K562 (cell line): Measurements from ENCODE around the gene OR2V2. TPM values are rescaled to one million over a fixed set of nuclear protein-coding genes. Genes with fewer than 3 reads are reported as not detected.

ENCODE experiments used
- ARID1B ChIP-seq: fragments of 450-650 bp; IDR thresholded peaks from 2 replicates; pipeline ENCODE4 v1.6.1; 2016; ENCODE audit warnings: antibody characterized with exemption, mild to moderate bottlenecking, inconsistent platforms
- ATF1 ChIP-seq, 2 experiments: fragments of 450-650 bp in 1 of 2; IDR thresholded peaks; 2 replicates each; pipeline ENCODE4 v1.6.1; 2016; ENCODE audit warnings: missing compliant biosample characterization in 1 of 2, missing genetic modification characterization in 1 of 2
- HNRNPUL1 ChIP-seq: fragments of 200-400 bp; formaldehyde crosslinking; IDR thresholded peaks from 2 replicates; pipeline ENCODE4 v1.6.1; 2017; ENCODE audit warnings: low read length
- ILK ChIP-seq: fragments of 450-650 bp; IDR thresholded peaks from 2 replicates; pipeline ENCODE4 v1.6.1; 2016; ENCODE audit warnings: missing genetic modification characterization, low read depth, mild to moderate bottlenecking, missing compliant biosample characterization, moderate library complexity, borderline replicate concordance
- KDM2B ChIP-seq: fragments of 250-450 bp; sonication (Bioruptor Pico); IDR thresholded peaks from 2 replicates; pipeline ENCODE4 v1.8.0; 2021; ENCODE audit warnings: mild to moderate bottlenecking, moderate library complexity
- KLF16 ChIP-seq: IDR thresholded peaks from 2 replicates; pipeline ENCODE4 v1.6.1; 2016; ENCODE audit warnings: antibody characterized with exemption
- L3MBTL2 ChIP-seq: fragments of 450-650 bp; IDR thresholded peaks from 2 replicates; pipeline ENCODE4 v1.6.1; 2016; ENCODE audit warnings: mild to moderate bottlenecking, moderate library complexity
- MAFG ChIP-seq: fragments of 450-650 bp; conservative IDR thresholded peaks from 2 replicates; pipeline ENCODE4 v1.6.1; 2016; ENCODE audit warnings: missing genetic modification characterization, missing compliant biosample characterization
- PHB ChIP-seq: fragments of 250-450 bp; sonication (Bioruptor Pico); IDR thresholded peaks from 2 replicates; pipeline ENCODE4 v1.5.0; 2021
- RBM34 ChIP-seq: fragments of 200-400 bp; formaldehyde crosslinking; IDR thresholded peaks from 2 replicates; pipeline ENCODE4 v1.6.1; 2018; ENCODE audit warnings: low read length, borderline replicate concordance; ENCODE audit not compliant: insufficient read depth
- RREB1 ChIP-seq: fragments of 250-450 bp; sonication (Bioruptor Pico); IDR thresholded peaks from 2 replicates; pipeline ENCODE4 v1.4.0; 2020
- SPI1 ChIP-seq: IDR thresholded peaks from 2 replicates; pipeline ENCODE4 v1.6.1; 2011; ENCODE audit warnings: low read depth, low read length, control low read depth, borderline replicate concordance
- TAF1 ChIP-seq: IDR thresholded peaks from 2 replicates; pipeline ENCODE4 v1.6.1; 2011; ENCODE audit warnings: mild to moderate bottlenecking, low read length, moderate library complexity; ENCODE audit not compliant: insufficient read depth, control insufficient read depth, severe bottlenecking; ENCODE audit errors: extremely low read depth
- ZNF232 ChIP-seq: sonication (generic); formaldehyde crosslinking; IDR thresholded peaks from 2 replicates; pipeline ENCODE4 v1.8.0; 2022; ENCODE audit warnings: mild to moderate bottlenecking, missing genetic modification reagents
- ZNF324 ChIP-seq: fragments of 250-450 bp; sonication (Bioruptor Pico); IDR thresholded peaks from 2 replicates; pipeline ENCODE4 v1.4.0; 2020; ENCODE audit warnings: mild to moderate bottlenecking
- ZNF589 ChIP-seq: fragments of 200-800 bp; sonication (Bioruptor generic); IDR thresholded peaks from 2 replicates; pipeline ENCODE4 v1.6.1; 2016; ENCODE audit warnings: low read depth, missing genetic modification characterization, missing compliant biosample characterization
- ZNF707 ChIP-seq: fragments of 250-450 bp; sonication (Bioruptor Pico); conservative IDR thresholded peaks from 2 replicates; pipeline ENCODE4 v1.8.0; 2022; ENCODE audit warnings: inconsistent platforms, mild to moderate bottlenecking, moderate library complexity
- polyA plus RNA-seq, 8 experiments: library from polyadenylated mRNA; depleted of rRNA in 4 of 8; stranded (reverse) in 5 of 8; unstranded in 3 of 8; fragments of >200 nt; fragmentation: Nextera tagmentation in 2 of 8; fragmentation: Illumina TruSeq in 1 of 8; extraction: Ambion mirVana in 2 of 8; extraction: Trizol in 1 of 8; gene quantifications; 2 replicates each; pipeline versions ENCODE4 v1.2.1 to v1.2.3, GENCODE V29; 2011 to 2014; ENCODE audit warnings: inconsistent platforms in 1 of 8, missing spikeins in 1 of 8
- total RNA-seq, 7 experiments: library from RNA; depleted of rRNA in 6 of 7; stranded (reverse); fragments of >200 nt in 6 of 7; fragmentation: Illumina TruSeq in 2 of 7; extraction: Trizol in 2 of 7; gene quantifications; 2 replicates each; pipeline versions ENCODE4 v1.2.1 to v1.2.3, GENCODE V29; 2011 to 2021; ENCODE audit warnings: low replicate concordance in 1 of 7
- TF ChIP-seq, protein P1 (sequence below): sonication (generic); formaldehyde crosslinking; IDR thresholded peaks from 2 replicates; pipeline ENCODE4 v1.8.0; 2022; ENCODE audit warnings: missing genetic modification reagents, mild to moderate bottlenecking, borderline replicate concordance
- TF ChIP-seq, protein P2 (sequence below): fragments of 450-650 bp; conservative IDR thresholded peaks from 2 replicates; pipeline ENCODE4 v1.6.1; 2016; ENCODE audit warnings: missing genetic modification characterization, low read depth, mild to moderate bottlenecking, missing compliant biosample characterization, moderate library complexity

OR2V2 gene
- total and polyA plus RNA-seq, 9 of the 15 experiments (the other 6 are each of a cell fraction or from before 2014, with no cell fraction given): 0.01 TPM; not detected in 8

DNA sequence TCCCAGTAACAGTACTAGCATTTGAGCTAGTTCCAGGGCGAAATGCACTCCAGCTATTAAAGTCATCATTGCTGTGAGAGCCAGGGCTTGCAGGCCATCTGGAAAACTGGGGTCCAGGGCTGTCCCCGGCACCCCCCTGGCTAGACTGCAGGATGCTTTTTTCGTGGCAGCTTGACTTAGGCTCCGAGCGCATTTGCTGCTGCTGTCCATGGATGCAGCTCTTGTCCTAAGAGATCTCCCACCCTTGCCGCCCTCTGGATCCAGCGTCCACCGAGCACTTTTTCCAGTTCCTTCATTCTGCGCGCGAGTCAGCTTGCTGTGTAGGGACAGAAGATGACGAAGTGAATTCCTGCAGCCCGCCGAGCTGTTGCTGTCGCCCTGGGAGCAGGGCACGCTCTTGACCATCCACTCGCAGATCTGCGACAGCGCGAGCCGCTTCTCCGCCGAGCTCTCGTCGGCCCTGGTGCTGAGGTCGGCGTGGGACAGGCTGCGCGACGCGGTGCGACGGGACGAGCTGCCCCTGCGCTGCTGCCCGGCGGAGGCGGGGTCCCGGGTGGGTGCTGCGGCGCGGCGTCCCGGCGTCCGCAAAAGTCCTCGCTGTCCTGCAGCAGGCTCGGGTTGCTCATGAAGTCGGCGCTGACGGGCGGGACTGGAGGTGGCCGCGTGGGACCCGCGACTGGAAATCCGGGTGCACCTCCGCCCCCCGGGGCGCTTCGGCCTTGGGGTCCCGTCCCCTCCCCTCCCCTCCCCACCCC is 47.1 kb upstream of the OR2V2 start (continued):
- TF ChIP-seq RREB1 (CRISPR knock-in tag) (no peak), RBM34 (no peak), ZNF707 (CRISPR knock-in tag) (no peak), ARID1B (no peak), SPI1 (no peak), HNRNPUL1 (no peak), ATF1 (CRISPR knock-in tag; IDR thresholded peaks at IDR 0.05) (no peak), ATF1 (tag; IDR thresholded peaks at IDR 0.05) (0 out of 2 replicates have a peak, but pooled peaks have one; percentile 25), KDM2B (peak; percentile 67; the same call in 1 of the 2 replicates), KLF16 (no peak), TAF1 (no peak), ZNF324 (CRISPR knock-in tag) (no peak), MAFG (no peak), ZNF232 (CRISPR knock-in tag) (no peak), ZNF589 (CRISPR knock-in tag) (no peak), L3MBTL2 (peak; percentile 78), PHB (CRISPR knock-in tag) (no peak), ILK (tag) (no peak)
- TF ChIP-seq, protein P1, sequence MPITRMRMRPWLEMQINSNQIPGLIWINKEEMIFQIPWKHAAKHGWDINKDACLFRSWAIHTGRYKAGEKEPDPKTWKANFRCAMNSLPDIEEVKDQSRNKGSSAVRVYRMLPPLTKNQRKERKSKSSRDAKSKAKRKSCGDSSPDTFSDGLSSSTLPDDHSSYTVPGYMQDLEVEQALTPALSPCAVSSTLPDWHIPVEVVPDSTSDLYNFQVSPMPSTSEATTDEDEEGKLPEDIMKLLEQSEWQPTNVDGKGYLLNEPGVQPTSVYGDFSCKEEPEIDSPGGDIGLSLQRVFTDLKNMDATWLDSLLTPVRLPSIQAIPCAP (CRISPR knock-in tag): no peak
- TF ChIP-seq, protein P2, sequence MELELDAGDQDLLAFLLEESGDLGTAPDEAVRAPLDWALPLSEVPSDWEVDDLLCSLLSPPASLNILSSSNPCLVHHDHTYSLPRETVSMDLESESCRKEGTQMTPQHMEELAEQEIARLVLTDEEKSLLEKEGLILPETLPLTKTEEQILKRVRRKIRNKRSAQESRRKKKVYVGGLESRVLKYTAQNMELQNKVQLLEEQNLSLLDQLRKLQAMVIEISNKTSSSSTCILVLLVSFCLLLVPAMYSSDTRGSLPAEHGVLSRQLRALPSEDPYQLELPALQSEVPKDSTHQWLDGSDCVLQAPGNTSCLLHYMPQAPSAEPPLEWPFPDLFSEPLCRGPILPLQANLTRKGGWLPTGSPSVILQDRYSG (tag): no peak
